MCF 10A (cell line): ENCODE measurements around the gene LRRK1. TPM values are rescaled to one million over a fixed set of nuclear protein-coding genes. Genes with fewer than 3 reads are reported as not detected.

Experiments used
- BruUV-seq: library from RNA; stranded (reverse); fragments of 400-500 nt; replicated peaks from 2 replicates; lab custom pipeline; 2021; lab: Mats Ljungman, UMichigan
- CTCF ChIA-PET: fragments of 300-600 bp; sonication (Branson Sonifier 250); formaldehyde crosslinking; extraction: SDS; loops from one replicate; lab custom pipeline; 2021; ENCODE audit warnings: antibody characterized with exemption, inconsistent platforms; lab: Yijun Ruan, JAX
- POLR2A ChIA-PET: fragments of 300-600, 350-650 bp; sonication (Branson Sonifier 250); formaldehyde crosslinking; extraction: SDS; loops from one replicate; lab custom pipeline; 2020; ENCODE audit warnings: antibody characterized with exemption, inconsistent platforms; lab: Yijun Ruan, JAX
- DNase-seq: peaks from one replicate; pipeline ENCODE4 v3.0.0-alpha.2; 2018; ENCODE audit not compliant: unreplicated experiment
- H3K27ac Mint-ChIP-seq: one replicate; pipeline ENCODE4 v1.8.0; 2022; ENCODE audit warnings: mild to moderate bottlenecking, low read depth, mixed read lengths; ENCODE audit not compliant: unreplicated experiment
- H3K27me3 Mint-ChIP-seq: one replicate; pipeline ENCODE4 v1.8.0; 2022; ENCODE audit warnings: mixed read lengths; ENCODE audit not compliant: insufficient read depth, unreplicated experiment
- H3K36me3 Mint-ChIP-seq: one replicate; pipeline ENCODE4 v1.8.0; 2022; ENCODE audit warnings: mild to moderate bottlenecking, moderate library complexity, mixed read lengths; ENCODE audit not compliant: insufficient read depth, unreplicated experiment
- H3K4me1 Mint-ChIP-seq: one replicate; pipeline ENCODE4 v1.8.0; 2022; ENCODE audit warnings: mixed read lengths; ENCODE audit not compliant: insufficient read depth, unreplicated experiment
- H3K4me3 Mint-ChIP-seq: one replicate; pipeline ENCODE4 v1.8.0; 2022; ENCODE audit warnings: mild to moderate bottlenecking, moderate library complexity, mixed read lengths; ENCODE audit not compliant: unreplicated experiment
- H3K9me3 Mint-ChIP-seq: one replicate; pipeline ENCODE4 v1.8.0; 2022; ENCODE audit warnings: mixed read lengths; ENCODE audit not compliant: unreplicated experiment
- CTCF ChIP-seq: fragments of 200-600 bp; IDR thresholded peaks from one replicate; pipeline ENCODE4 v1.8.0; 2022; ENCODE audit warnings: antibody characterized with exemption, mild to moderate bottlenecking; ENCODE audit not compliant: unreplicated experiment
- intact Hi-C: fragments of 100-400 bp; cut with micrococcal nuclease; formaldehyde crosslinking; loops from 2 replicates; pipeline ENCODE4 v1.14.1; 2022
- total RNA-seq: library from RNA; stranded (reverse); gene quantifications from 2 replicates; pipeline ENCODE4 v1.2.3, GENCODE V29; 2022

Gene LRRK1
- total RNA-seq, 1 experiment from 2014 or later = 15.4 TPM

- Mint-ChIP-seq H3K4me1 (peaks cover 11% of the 10 kb centered on the region), H3K27me3 (no peaks in the 10 kb centered on the region), H3K4me3 (peak overlapping the region; percentile 72), H3K9me3 (peaks cover 7% of the 10 kb centered on the region), H3K27ac (no peak overlapping the region), H3K36me3 (peaks cover 14% of the 10 kb centered on the region)
- intact Hi-C loops = loop anchor here (5.0 kb wide), 1 partner anchor 656 kb away; no protein-coding TSS in a partner anchor
- POLR2A ChIA-PET = interaction anchor here (0.7 to 3.5 kb wide), 2 partner anchors 8 to 90 kb away, joined by 3 to 21 read pairs; partner anchors contain the start of gene LRRK1
- CTCF ChIA-PET = interaction anchor here (0.5 to 5.1 kb wide), 69 partner anchors 8 to 1736 kb away, joined by 3 to 98 read pairs (median 4); partner anchors contain the start of gene LRRK1
- peak; percentile 81 for DNase-seq
- TF ChIP-seq CTCF = peak; percentile 93
- BruUV-seq = no TSS peak
Measured at GRCh38 chr15:101008158-101009139, 89.3 kb downstream of the LRRK1 start.

DNA sequence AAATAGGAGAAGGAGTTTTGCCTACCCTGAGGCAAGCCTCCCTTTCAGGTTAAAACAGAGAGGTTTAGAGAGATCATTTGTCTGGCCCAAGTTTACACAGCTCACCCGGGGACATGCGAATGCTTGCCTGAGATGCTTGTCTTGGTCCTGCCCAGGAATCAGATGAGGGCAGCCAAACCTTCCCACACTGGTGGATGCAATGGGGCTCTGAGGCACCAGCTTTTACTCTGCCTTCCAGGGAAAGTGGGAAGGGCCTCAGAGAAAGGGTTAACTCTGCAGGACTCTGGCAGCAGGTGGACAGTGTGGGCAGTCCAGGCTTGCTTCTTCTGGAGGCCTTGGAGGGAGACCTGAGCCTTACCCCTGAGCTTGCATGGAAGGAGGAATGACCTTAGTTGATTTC is 90.0 kb downstream of the LRRK1 start:
- POLR2A ChIA-PET = interaction anchor here (3.5 kb wide), 1 partner anchor 91 kb away, joined by 21 read pairs; the partner anchor contains the start of gene LRRK1

GRCh38 chr15:101010781-101011180 is 91.6 kb downstream of the LRRK1 start:
- CTCF ChIA-PET = interaction anchor here (0.6 to 2.2 kb wide), 3 partner anchors 25 to 95 kb away, joined by 3 to 12 read pairs (median 3); no protein-coding TSS in a partner anchor
- intact Hi-C loops = no loop called here
- BruUV-seq = no TSS peak

More for the DNA sequence above, 90.0 kb downstream of the LRRK1 start:
- H3K4me1 Mint-ChIP-seq = peaks cover 11% of the 10 kb centered on the region
- no TSS peak for BruUV-seq
- H3K9me3 Mint-ChIP-seq = peaks cover 7% of the 10 kb centered on the region
- TF ChIP-seq CTCF = no peak
- CTCF ChIA-PET = interaction anchor here (0.5 to 5.1 kb wide), 27 partner anchors 9 to 390 kb away, joined by 3 to 98 read pairs (median 4); partner anchors contain the start of gene LRRK1
- no peak overlapping the region for H3K4me3 Mint-ChIP-seq
- DNase-seq = no peak
- H3K27ac Mint-ChIP-seq = no peak overlapping the region
- intact Hi-C loops = loop anchor here (5.0 kb wide), 1 partner anchor 657 kb away; no protein-coding TSS in a partner anchor
- peaks cover 22% of the 10 kb centered on the region for H3K36me3 Mint-ChIP-seq
- no peaks in the 10 kb centered on the region for H3K27me3 Mint-ChIP-seq

More at GRCh38 chr15:101010781-101011180, 91.6 kb downstream of the LRRK1 start:
- no peaks in the 10 kb centered on the region for H3K9me3 Mint-ChIP-seq
- H3K36me3 Mint-ChIP-seq = peaks cover 30% of the 10 kb centered on the region
- no peaks in the 10 kb centered on the region for H3K27me3 Mint-ChIP-seq
- no peak for TF ChIP-seq CTCF
- POLR2A ChIA-PET = no interaction called here
- peaks cover 11% of the 10 kb centered on the region for H3K4me1 Mint-ChIP-seq
- no peak overlapping the region for H3K27ac Mint-ChIP-seq
- H3K4me3 Mint-ChIP-seq = no peak overlapping the region
- DNase-seq = no peak
